GM19467 (cell line): ENCODE measurements around the gene RASA3.

Source experiments
- ATAC-seq: cut with Tn5 transposase; IDR thresholded peaks from one replicate; pipeline ENCODE4 v1.9.1; 2021; ENCODE audit warnings: mild to moderate bottlenecking, moderate library complexity; ENCODE audit not compliant: unreplicated experiment

The RASA3 gene

DNA sequence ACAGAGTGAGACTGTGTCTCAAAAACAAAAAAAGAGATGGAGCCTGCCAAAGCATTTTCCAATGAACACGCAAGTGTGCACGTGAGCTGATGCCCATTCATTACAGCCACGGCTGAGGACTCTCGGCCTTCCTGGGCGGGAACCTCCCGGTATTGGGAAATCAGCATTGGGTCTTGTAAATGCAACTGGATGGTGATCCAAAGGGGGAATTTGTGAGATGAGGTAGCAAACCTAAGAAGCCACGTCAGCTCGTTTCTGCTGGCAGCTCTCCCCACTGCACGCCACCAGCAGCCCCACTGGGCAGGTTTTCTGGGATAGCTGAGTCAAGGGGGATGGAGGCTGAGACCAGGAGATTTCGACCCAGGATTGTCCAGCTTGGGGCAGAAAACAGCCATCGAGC is 170.0 kb downstream of the RASA3 start:
- ATAC-seq = no peak

GRCh38 chr13:113960276-113960948 is 172.0 kb downstream of the RASA3 start:
- ATAC-seq = no peak

GRCh38 chr13:113959198-113959597 is 173.2 kb downstream of the RASA3 start:
- ATAC-seq = no peak

DNA sequence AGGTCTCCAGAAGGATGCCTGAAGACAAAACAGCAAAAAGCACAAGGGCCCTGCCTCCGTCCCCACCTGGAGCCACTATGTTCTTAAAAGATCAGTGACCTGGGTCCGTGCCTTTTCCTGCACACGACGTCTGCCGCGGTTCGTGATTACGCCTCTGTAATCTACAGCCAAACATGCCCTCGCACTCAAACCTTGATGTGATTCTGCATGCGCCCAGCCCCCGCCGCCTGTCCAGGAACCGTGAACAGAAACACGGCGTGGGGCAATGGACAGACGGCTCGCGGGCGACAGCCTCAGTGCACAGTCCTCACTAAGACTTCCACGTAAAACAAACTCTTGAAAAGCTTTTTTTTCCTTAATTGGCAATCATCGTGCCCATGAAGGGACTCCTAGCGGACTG is 174.1 kb downstream of the RASA3 start:
- no peak for ATAC-seq

DNA sequence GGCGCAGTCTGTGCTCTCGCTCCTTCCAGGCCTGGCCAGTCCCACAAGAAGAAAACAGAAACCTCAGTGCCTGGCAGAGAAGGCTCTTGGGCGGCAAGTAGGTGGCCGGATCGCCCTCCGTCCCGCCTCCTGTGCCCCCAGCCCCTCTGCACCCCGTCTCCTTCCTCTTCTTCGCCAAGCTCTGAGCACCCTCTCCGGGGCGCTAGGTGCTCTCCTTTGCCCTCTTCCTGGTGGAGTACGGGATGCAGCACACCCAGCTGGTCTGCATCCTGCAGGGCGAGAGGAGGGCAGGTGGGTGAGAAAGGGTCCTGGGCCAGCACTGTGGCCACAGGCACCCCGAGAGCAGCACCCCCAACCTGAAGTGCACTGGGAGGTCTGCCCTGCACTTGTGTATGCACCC is 175.9 kb downstream of the RASA3 start:
- no peak for ATAC-seq

GRCh38 chr13:113955691-113956090 is 176.7 kb downstream of the RASA3 start:
- no peak for ATAC-seq

DNA sequence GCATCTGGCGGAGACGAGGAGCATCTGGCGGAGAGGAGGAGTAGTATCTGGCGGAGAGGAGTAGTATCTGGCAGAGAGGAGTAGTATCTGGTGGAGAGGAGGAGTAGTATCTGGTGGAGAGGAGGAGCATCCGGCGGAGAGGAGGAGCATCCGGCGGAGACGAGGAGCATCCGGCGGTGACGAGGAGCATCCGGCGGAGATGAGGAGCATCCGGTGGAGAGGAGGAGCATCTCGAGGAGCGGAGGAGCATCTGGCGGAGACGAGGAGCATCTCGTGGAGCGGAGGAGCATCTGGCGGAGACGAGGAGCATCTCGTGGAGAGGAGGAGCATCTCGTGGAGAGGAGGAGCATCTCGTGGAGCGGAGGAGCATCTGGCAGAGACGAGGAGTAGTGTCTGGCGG is 177.2 kb downstream of the RASA3 start:
- ATAC-seq = no peak

DNA sequence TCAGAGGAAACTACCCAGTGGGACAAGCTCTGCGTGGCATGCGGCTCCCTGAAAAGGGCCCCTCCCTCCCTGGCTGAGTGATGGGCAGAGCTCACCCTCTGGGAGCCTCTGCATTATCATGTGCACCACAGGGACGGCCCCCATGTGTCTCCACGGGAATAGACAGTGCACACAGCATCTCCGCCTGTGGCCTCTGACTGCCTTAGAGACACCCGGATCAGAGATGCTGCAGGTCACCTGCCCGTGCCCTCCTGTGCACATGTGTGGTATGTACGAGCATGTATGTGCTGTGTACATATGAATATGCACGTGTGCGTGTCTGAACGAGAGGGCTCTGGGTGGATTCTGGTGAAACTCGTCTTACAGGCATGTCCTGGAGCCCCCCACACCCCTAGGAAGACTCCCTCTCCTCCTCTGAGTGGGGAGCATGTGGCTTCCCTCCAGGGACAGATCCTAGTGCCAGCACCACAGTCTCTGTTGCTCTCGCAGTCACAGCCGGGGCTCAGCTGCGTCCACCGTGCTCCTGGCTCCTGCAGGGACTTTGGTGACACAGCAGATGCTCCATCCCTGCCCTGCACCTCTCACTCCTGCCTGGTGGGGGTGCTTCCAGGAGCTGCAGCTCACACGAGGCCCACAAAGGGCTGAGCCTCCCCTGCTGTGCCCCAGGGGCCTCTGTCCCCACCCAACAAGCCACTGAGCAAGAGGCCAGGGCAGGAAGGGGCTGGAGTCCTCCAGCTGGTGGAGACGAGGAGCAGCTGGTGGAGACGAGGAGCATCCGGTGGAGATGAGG is 178.2 kb downstream of the RASA3 start:
- no peak for ATAC-seq

DNA sequence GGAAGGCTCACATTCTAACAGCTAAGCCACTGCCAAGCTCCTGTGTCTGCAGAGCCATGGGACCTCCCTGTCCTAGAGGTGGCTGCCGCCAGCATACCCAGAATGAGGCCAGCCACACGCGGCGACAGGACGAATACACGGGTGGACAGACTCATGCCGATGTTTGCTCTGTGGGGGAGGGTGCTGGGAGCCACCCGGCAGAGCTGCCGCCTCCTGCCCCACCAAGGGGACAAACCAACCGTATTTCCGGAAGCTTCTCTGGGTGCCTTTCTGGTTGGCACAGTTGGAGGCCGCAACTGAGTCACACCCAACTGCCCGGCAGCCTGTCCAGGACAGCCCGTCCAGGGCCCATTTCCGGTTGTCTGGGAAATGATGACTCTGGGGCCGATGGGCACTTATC is 178.9 kb downstream of the RASA3 start:
- no peak for ATAC-seq

GRCh38 chr13:113952983-113953520 is 179.4 kb downstream of the RASA3 start:
- ATAC-seq = no peak

- no peak for ATAC-seq
These were observed 180.1 kb downstream of the RASA3 start for GRCh38 chr13:113952151-113952982.

GRCh38 chr13:113951246-113951999 is 181.0 kb downstream of the RASA3 start:
- ATAC-seq = peak; percentile 73

- ATAC-seq = peak; percentile 21
These were observed 181.8 kb downstream of the RASA3 start for GRCh38 chr13:113950451-113951245.

- no peak for ATAC-seq
These were observed 182.9 kb downstream of the RASA3 start for GRCh38 chr13:113949546-113949945.

DNA sequence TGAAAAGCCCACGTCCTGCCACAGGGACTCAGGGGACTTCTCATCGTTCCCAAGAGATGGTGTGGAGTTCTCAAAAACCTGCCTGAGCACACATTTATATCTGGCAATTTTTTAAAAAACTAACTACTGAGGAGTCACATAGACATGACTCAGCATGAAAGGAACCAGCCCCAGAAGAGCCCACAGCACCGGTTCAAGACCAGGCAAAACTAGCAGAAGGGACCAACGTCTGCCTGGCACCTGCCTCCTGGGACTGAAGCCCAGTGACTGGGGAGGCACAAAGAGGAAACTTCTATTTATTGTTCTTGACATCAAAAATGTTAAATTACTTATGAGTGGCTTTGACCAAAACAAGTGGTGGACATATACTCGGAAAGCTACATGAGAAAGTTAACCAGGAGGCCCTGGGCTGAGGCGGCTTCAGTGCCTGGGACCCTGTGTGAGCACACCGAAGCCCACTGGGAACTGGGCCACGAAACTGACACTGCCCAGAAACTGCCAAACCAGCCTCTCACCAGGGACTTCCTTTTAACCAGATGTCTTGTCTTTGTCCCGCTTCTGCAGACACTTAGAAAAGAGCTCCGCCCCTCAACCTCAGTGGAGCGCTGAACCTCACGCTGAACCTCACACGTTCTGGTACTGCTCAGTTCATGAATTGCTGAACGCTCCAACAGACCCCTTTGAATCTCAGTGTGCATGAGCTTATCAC is 184.2 kb downstream of the RASA3 start:
- ATAC-seq = no peak

DNA sequence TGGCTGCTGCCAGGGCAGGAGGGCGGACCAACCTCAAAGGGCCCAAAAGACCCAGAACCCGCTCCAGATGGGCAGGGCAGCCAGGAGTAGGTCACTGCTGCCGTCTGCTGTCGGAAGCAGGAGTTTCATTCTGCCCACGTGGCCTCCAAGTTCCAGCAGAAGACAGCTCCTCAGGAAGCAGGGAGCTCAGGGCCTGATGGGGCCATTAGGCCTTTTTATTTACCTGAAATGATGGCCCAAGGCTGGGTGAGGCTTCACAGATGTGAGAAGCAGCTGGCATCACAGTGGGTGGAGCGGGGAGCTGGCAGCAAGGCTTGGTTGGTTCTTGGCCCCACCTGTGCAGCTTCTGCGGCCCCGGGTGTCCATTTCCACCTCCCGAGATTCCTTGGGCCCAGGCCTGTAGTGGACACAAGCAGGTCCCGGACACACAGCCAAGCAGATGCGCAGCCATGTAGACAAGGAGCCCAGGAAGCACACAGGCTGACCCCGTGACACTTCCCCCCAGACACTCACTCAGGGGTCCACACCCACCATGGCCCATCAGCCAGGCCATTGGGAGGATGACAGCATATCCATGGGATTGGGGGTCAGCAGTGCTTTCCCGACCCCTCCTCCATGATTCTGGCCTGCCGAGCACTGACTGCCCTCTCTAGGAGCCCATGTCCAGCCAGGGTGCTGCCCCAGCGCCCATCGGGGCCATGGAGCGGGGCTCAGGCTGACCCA is 185.0 kb downstream of the RASA3 start:
- ATAC-seq = no peak

DNA sequence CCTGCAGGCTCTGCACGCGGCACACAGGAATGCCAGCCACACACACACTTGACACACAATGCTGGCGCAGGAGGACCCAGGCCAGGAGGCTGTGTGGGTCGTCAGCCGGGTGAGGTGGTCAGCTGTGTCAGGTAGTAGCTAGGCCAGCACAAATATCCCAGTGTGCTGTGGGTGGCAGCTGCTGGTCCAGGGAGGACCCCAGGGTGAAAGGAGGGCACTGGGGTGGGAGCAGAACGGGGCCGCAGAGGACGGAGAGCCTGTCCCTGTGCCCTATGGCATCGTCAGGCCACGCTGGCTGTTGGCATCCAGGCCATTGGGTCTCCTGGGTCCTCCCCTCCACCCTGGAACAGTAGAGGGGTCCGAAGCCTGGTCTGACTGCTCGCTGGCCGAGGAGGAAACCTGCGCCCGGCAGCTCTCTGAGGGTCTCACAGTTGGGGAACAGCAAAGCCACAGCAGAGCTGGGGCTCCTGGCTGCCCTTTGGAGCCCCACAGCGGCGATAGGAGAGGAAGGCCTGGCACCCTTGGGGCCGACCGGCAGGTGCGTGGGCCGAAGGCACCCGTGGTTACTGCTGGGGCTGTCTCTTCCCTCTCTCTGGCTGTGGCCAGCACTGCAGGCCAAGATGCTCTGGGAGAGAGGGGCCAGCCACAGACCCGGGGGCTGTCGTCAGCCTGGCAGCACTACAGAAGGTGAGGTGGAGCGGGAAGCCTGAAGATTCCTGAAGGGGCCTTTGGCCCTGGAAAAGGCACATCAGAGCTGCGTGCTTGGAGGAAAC is 185.8 kb downstream of the RASA3 start:
- no peak for ATAC-seq
